NCI-H187 (cell line): ENCODE data around the gene BICC1.

ENCODE experiments used
- DNase-seq, 2 experiments: peaks; one replicate each; lab custom pipeline; 2025; lab: John Stamatoyannopoulos, UW

BICC1 gene

DNA sequence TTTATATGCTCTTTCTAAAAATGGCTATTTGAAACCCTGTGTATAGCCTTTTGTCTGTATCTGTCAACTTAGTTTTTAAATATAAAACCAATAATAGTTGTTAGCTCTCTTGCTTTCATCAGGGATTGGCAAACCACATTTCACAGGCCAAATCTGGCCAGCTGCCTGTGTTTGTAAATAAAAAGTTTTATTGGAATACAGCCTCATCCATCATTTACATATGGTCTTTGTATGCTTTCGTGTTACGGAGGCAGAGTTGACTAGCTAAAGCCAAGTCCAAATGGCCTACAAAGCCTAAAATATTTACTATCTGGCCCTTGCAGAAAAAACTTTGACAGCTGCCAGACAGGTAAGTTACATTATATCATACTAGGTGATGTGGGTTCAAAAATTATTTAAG, 235.0 kb downstream of the BICC1 start:
- DNase-seq, result no peak

DNA sequence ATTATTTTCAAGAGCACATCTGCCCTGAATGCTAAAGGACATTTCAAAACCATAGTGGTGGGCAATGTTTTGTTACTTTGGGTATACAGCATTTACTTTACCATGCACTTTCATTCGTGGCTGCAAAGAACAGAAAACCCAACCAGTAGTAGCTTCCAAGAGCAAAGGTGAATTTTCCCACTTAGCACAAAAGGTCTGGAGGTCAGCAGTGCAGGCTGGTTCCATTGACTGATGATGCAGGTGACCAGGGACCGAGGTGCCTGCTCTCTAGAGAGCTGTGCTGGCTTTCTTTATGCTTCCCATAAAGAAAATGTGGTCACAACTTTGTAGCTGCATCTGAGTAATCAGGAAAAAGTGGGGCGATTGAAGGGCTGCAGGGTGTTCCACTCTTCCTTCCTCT, 240.0 kb downstream of the BICC1 start:
- no peak for DNase-seq

DNA sequence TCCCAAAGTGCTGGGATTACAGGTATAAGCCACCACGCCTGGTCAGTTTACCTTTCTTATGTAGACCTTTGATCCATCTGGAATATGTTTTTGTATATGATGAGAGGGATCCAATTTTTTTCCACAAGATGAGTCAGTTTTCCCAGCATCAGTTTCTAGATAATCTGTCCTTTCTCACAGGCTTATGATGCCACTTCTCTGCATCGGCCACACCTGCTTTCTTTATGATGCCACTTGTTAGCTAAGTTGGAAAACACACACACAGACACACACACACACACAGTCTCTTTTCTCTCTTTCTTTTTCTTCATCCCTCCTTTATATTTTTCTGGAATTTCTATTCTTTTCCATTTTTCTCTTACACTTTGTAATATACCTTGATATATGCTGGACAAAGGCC, 240.8 kb downstream of the BICC1 start:
- no peak for DNase-seq

DNA sequence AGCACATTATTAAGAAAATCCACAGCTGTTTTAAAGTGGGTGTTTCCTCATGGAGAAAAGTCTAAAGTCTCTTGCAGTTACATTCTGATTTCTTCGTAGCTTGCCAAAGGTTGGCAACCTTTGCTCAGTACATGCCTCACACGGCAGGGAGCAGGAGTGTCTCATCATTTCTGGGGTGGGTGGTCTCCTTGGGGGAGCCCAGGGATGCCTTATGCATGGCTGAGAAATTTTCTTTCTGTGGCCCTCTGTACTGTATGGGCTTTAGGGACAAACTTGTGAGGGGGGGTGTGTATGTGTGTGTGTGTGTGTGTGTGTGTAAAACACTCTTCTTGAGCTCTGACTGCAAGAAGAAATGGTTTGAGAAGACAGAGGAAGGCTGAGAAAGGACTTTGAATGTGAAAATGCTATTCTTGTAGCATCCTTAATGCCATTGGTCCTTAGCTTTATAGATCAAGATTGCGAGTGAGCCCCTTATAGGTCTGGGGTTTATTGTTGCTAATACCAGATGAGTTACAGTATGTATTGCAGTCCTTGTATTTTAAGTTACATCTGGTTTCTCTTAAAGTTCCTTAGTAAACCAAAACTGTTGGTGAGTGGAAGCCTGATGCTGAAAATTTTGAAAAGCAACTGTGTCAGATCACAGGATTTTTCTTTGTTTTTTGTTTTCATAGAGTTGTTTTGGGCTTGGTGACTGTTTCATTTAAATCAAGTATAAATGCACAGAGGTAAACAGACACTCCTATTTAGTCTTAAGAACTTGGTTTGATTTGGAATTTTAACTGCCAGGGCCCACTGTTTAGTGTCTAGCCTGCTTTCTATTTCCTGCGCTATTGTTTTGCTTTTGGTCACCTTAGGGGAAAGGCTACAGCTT, 242.0 kb downstream of the BICC1 start:
- DNase-seq, result no peak

DNA sequence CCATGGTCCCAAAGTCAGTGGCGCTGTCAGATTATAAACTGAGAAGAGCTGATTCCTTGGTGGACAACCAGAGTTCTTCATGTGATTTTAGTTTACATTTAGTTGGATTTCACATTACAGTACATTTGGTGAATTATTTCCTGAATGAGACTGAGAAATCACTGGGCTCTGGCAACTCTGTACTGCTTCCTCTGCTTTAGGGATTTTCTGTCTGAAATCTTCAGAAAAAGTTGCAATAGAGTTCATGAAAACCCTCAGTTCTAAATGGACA, 242.6 kb downstream of the BICC1 start:
- no peak for DNase-seq

DNA sequence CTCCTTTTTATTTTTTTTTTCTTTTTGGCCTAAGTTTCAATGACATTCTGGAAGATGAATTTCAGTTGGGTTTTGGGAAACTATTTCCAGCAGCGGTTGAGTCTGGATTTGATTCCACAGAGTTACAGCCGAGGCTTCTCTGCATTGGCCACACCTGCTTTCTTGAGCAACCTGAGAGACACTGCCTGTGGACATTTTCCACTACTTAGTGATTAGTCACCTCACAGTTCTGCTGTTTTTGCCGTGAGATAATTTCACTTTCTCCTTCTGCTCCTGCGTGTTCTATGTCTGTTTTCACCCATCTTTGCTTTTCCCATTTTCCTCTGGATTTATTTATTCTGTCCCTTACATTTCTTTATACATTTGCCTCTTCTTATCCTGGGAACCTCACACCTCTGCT, 243.0 kb downstream of the BICC1 start:
- no peak for DNase-seq

DNA sequence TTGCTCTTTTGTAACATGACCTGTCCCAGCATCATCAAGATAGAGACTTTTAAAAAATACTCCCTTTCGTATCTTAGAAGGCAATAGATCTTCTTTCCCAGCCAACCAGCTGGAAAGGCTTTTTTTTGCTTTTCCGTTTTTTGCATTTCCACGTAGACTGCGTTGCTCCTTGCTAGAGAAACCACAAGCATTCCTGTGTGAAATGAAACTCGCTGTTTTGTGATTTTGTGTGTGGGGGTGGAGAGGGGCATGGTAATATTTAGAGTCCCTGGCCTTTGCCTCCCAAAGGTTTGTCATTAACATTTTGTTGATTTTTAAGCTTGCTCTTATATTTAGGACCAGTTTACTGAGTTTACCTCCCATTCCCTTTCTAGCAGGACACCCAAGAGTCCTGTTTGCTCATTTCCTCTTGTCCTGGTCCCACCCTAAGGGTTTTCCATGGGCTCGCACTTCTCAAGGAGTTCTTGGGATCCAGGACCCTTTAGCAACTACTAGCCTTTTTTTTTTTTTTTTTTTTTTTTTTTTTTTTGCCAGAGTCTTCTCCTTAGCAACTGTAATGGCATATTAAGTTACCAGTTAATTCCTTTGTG, 243.6 kb downstream of the BICC1 start:
- DNase-seq, result no peak

DNA sequence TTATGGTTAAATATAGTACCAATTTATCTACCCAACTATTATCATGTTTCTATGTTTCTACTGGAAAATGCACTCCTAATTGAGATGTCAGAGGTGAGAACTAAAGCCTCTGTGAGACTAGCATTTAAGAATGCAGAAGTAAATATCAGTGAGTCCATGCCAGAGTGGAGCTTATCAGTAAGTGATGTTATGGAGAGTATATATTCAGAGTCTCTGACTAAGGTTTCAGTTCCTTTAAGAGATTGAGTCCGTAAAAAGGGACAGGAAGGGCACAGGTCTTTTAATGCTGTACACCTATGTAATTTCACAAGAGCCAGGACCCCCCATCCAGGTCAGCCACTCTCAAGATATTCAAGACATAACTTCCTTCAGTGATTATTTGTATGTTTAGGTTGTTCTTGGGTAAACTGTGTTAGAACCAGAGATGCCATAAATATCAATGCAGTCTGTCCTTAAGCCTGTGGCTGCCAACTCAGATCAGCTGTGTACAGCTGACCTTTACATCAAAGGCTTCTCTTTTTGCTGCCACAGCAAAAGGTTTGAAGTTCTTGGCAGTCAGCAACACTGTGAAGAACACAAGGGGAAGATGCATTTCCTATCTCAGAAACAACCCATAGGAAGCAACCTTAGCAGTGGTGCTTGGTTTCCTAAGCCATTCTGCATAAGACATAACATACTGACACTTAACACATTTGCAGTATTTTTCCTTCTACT, 244.8 kb downstream of the BICC1 start:
- DNase-seq, result no peak

DNA sequence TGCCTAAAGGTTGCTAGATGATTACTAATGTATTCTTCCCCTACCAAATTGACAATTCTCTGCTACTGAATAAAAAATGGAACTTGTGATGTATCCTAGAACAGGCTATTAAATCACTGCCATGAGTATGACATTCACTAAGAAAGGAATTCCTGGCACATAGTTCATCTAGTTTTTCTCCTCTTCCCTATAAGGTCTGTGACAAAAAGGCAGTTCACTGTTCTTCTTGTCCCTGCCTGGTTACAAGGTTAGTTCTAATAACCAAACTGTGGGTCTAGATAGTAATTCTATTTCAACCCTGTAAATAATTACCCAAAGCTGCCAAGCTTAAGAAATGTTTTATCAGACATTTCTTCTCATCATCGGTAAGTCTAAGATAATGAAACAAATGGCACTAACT, 245.6 kb downstream of the BICC1 start:
- no peak for DNase-seq

DNA sequence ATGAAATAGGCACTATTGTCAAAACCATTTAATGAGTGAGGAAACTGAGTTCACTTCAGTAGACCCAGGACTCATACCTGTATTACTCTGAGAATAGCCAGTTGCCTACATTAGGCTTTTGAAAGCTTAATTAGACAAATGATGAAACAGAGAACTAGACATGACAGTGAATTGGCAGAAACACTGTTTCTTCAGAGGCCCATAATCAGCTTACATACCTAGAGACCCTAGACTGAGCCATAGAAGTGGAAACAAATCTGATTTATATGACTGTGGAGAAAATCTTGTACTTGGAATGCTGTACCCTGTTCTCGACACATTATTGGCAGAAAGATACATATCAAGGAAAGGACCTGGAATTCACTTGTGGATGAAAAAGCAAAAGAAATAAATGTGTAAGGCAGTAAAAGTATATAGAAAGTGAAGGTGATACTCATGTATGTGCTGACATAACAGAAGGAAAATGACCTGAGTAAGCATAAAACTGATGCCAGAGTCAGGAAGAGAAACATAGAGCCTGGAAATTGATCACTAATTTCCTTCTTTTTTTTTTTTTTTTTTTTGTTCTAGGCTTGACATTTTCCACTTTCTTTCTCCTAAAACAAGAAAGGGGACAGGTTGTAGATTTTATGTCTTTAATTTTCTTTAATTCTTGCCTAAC, 251.5 kb downstream of the BICC1 start:
- no peak for DNase-seq

DNA sequence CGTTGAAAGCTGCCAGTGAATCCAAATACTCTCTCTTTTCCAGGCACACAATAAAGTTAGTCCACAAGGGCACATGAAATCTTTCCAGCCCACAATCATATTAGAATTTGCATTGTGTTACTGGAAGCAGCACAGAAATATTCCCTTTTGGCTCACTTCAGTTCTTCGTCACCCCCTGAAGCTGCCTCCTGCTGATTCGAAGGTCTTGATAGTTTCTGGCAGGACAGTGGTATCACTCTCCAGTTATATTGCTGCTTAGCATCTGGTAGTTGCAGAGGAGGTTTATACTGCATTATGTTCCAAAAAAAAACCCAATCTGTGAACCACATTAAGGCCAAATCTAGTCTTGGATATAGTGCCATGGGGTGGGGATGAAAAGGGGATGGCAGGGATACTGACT, 253.2 kb downstream of the BICC1 start:
- DNase-seq, result no peak

DNA sequence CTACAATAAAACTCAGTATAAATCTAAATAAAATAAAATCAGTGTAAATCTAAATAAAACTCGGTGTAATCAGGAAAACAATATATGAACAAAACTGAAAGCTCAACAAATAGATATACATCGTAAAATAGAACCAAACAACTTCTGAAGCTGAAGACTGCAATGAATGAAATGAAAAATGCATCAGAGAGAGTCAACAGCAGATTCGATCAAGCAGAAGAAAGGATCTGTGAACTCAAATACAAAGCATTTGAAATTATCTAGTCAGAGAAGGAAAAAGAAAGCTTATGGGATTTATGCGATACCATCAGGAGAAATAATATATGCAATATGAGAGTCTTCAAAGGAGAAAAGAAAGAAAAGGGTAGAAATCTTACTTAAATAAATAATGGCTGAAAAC, 255.0 kb downstream of the BICC1 start:
- no peak for DNase-seq

DNA sequence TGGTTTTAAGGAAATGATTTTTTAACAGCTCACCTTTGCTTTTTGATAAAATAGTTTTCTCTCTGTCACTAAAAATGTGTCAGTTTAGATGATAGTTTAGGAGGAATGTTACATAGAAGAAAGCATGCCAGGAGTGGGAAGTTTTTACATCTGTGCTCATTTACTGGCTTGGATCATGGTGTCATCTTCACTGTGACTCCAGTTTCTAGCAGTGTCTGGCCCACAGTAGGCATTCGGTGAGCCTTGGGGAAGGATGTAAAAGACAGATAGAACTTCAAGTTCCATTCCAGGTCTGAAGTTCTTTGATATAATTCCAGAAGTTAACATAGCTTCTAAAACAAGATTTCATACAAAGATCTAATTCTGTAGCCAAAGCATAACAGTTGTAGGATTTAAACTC, 259.2 kb downstream of the BICC1 start:
- DNase-seq, result no peak

DNA sequence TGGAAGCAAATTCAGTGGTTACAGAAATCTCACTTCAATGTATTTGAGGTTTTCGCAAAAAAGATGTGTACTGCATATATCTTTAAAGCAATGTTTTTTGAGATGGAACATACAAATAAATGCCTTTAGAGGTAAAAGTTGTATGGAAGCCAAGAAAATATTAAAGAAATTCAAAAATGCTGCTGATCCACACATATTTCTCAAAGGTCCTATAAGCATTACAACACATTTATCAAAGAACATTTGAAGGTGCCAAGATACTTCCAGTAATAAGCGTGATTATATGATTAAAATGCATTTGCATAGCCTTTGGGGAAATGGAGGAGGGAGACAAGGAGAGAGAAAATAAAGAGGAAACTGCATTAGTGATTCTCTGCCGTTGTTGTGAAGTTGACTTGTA, 260.1 kb downstream of the BICC1 start:
- DNase-seq, result no peak

DNA sequence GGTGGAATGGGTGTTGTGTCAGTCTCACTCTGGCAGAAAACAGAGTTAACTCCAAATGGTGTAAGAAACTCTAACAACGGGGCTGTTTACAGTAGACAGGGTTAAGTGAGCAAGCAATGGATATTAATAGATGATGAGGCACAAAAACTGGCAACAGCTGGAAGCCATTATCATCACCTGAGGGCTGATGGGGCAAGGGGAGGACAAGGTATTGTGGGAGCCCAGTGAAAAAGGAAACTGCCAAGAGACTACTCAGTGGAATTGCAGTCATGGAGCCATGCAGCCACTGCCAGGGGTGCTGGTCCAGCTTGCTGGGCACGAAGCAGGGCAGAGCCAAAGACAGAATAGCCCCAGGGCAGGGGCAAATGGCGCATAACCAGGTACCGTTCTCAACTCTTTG, 260.7 kb downstream of the BICC1 start:
- DNase-seq, result no peak

DNA sequence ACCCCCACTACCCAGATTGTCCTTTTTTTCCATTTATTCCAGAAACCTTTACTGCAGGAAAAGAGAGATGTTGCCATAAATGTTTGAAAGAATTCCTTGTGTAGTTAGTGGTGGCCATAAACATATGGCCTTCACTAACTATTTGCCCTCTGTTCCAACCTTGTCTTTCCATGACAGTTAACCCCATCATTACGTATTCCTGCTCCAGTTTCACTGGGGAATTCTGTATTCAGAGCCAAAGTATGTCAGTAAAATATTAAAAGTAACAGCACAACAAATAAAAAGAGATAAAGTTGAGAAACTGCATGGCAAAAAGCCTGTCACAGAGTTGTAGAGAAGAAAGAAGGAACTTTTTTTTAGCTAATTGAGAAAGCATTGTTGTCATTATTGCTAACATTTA, 261.3 kb downstream of the BICC1 start:
- no peak for DNase-seq

DNA sequence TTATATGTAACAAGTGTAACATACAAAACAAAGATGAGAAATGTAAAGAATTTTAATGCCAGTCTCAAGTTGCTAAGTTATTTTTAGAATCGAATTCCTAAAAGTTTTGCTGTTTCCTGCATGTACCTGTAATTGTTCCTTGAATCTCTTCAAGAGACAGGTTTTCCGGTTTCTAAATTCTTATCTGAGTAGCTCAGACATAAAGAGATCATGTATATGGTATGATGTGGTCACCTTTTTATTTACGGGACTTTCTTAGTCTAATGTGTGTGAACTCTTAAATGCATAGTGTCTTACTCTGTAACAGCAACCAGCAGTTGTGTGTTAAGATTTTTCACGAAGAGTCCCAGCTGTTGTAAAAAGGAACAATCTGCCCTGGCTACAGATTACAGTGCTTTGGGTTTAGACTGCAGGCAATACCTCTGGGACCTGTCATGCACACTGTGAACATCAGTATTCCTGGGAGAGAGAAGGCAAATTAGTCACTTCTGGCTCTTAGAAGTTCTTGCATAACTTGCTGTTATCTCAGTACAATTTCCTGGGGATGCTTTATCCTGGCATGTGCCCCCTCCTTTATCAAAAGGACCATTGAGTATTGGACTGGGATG, 263.4 kb downstream of the BICC1 start:
- DNase-seq, result no peak

DNA sequence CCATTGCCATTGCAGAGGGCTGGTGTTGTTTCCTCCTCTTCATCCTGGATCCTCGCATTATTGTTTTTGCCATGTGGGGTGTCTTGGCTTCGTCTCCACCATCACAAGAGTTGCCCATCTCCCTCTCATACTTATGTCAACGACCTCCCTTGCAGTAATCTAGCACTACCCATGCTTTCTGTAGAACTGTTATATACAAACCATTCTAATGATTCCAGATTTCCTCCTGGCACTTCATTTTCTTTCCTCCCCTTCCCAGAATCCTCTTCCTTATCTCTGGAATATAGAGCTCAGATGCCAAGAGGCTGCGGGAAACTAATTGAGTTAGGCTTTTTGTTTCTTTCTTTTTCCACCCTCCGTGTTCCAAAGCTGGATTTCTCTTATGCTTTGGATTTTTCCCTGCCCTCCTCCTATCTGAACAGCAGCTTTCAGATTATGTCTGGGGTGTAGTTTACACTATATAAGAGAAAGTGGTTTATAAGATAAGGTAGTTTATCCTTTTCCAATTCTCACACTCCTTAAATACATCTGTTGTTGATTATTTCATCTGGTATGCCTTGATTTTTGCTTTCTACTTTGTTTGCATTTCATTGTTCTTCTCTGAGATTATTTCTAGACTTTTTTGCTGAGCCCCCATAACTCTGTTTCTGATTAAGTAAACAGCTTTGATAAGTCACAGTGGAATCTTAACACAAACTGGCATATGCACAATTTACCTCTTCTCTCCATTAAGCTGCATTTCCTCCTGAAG, 264.1 kb downstream of the BICC1 start:
- no peak for DNase-seq

DNA sequence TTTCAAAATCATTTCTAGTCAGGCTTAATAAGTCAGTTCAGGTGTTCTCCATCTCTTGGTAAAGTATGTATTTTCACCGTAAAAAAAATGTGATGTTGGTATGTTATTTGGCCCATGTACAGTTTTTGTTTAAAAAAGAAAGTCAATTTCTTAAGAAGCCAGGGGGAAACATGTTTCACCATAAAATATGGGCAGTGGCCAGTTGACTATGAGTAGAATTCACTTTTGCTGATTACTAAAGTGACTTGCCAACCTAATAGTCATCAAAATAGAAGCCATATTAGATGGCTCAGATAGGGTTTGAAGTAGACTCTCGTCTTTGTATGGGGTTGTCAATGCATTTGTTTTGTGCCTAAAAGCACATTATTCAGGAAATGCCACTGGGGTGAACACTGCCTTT, 266.3 kb downstream of the BICC1 start:
- DNase-seq, result no peak

DNA sequence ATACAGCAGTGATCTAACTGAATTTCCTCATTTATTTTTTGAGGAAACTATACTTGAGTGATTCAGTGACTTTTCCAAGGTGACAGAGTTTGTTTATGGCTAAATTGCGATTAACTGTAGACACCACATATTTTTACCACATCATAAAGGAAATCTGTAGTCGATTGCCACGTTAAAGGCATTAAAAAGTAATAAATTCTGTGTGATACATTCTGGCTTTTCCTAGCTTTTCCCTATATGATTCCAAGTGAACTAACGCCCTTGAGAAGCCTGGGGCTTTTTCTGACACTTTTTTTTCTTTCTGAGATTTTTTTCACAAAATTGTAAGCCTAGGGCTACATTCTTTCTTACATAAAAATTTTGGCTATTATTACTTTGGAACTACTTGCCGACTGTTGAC, 266.9 kb downstream of the BICC1 start:
- DNase-seq, result no peak

DNA sequence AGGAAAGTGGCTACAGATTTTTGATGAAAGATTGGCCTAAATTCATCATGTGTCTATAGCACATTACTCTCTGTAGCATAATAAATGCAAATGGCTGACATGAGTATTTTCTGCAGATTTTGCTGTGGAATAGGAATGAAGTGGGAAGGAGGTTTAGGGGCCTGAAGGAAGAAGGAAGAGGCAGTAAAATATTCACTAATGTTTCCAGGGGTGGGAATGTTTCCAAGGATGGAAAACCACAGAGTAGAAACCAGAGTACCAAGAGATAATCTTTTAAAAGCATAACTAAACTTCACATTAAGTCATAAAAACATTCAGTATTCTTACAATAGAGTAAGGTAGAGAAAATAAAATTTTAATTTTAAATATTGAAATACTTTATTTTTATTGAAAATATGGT, 267.8 kb downstream of the BICC1 start:
- DNase-seq, result no peak
